GM13976 (cell line): ENCODE measurements around the gene RSPH6A.

Experiments used
- DNase-seq: peaks from one replicate; pipeline ENCODE4 v3.0.0; 2012; ENCODE audit warnings: low spot score
- in situ Hi-C: fragments of 300-500 bp; cut with MboI; formaldehyde crosslinking; loops from one replicate; pipeline ENCODE4 v1.12.0; 2022; ENCODE audit warnings: low sequenced_read_pairs, mixed read lengths, inconsistent platforms; ENCODE audit not compliant: unreplicated experiment
- TF ChIP-seq, protein P1 (sequence below): IDR thresholded peaks from 2 replicates; pipeline ENCODE4 v1.5.1; 2012; ENCODE audit warnings: borderline replicate concordance, mild to moderate bottlenecking; ENCODE audit not compliant: insufficient read depth; ENCODE audit errors: extremely low read depth, missing control alignments, control extremely low read depth

The RSPH6A gene

DNA sequence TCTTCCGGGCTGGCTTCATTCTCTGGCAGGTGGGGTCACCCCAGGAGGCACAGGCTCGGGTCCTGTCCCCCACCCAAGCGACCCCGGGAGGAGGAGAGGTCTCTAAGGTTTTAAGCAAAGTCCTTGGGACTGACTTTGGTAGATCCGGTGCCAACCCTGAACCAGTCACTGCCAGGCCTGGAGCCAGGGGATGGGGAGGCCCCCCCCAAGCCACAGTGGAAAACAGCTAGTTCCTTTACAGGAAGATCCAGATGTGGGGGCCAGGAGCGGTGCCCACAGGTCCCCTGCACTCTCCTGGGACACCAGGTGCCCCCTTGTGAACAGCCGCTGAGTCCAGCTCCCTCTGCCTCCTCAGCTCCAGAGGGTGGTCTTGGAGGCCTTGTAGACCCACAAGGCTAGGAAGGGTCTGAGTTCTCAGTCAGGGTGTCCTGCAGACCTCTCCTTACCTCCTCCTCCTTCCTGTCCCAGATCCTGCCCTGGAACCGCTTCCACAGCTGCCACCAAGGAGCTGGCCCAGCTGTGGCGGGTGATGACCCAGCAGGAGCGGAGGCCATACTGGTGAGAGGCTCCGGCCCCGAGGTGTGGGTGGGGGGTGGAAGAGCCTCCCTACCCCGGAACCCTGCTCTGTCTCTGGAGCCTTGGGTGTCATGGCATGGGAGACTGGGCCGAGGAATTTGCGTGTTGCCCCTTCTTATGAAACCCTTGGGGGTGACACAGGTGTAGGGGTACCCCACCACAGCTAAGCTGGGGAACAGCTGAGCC lies 52.1 kb downstream of the RSPH6A start:
- in situ Hi-C loops = no loop called here
- TF ChIP-seq, protein P1, sequence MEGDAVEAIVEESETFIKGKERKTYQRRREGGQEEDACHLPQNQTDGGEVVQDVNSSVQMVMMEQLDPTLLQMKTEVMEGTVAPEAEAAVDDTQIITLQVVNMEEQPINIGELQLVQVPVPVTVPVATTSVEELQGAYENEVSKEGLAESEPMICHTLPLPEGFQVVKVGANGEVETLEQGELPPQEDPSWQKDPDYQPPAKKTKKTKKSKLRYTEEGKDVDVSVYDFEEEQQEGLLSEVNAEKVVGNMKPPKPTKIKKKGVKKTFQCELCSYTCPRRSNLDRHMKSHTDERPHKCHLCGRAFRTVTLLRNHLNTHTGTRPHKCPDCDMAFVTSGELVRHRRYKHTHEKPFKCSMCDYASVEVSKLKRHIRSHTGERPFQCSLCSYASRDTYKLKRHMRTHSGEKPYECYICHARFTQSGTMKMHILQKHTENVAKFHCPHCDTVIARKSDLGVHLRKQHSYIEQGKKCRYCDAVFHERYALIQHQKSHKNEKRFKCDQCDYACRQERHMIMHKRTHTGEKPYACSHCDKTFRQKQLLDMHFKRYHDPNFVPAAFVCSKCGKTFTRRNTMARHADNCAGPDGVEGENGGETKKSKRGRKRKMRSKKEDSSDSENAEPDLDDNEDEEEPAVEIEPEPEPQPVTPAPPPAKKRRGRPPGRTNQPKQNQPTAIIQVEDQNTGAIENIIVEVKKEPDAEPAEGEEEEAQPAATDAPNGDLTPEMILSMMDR = no peak
- DNase-seq = no peak

GRCh38 chr19:45761714-45762113 lies 53.4 kb downstream of the RSPH6A start:
- no peak for DNase-seq
- TF ChIP-seq, protein P1 = no peak
- in situ Hi-C loops = no loop called here

GRCh38 chr19:45758921-45759320 lies 56.2 kb downstream of the RSPH6A start:
- in situ Hi-C loops = no loop called here
- no peak for DNase-seq

GRCh38 chr19:45757695-45758094 lies 57.4 kb downstream of the RSPH6A start:
- no peak for DNase-seq
- in situ Hi-C loops = no loop called here
- TF ChIP-seq, protein P1 = no peak

More at GRCh38 chr19:45758921-45759320, 56.2 kb downstream of the RSPH6A start:
- TF ChIP-seq, protein P1 = no peak

DNA sequence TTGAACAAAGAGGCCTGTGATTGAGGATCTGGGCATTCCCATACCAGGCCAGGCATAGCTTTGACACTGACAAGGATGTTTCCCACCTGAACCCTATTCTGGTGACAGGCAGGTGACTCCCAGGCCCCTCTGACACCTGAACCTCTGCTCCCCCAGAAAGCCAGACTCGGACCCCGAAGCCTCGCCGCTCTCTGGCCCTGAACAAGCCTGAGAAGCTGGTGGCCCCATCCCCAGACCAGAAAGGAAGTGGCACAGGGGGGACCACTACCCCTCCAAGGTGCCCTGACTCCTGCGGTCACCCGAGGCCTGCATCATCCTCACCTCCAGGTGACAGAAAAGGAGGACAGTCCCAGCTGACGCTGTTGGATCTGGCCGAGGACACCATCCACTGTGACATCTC lies 60.8 kb downstream of the RSPH6A start:
- TF ChIP-seq, protein P1 = no peak
- in situ Hi-C loops = no loop called here

DNA sequence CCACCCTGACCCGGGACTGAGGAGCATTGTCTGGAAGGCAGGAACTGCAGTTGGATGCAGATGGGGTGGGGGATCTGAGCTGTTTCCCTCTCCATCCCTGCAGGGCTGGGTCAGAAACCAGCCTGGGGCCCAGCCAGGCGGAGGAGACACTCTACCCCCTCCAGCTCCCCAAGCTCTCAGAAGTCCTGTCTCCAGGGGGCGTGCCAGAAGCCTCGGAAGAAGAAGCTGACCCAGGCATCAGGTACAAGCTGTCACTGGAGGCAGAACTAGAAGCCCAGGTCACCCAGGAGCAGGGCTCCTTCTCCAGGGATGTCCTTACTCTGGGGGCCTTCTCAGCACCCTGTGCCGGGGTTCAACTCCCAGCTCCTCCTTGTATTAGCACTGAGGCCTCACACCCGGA lies 61.6 kb downstream of the RSPH6A start:
- in situ Hi-C loops = no loop called here
- TF ChIP-seq, protein P1 = no peak
- DNase-seq = peak; percentile 37

More for the DNA sequence above, 60.8 kb downstream of the RSPH6A start:
- DNase-seq = peak; percentile 17
